ENCODE results near the gene KCNMB1.

- TF ChIP-seq, protein P1, sequence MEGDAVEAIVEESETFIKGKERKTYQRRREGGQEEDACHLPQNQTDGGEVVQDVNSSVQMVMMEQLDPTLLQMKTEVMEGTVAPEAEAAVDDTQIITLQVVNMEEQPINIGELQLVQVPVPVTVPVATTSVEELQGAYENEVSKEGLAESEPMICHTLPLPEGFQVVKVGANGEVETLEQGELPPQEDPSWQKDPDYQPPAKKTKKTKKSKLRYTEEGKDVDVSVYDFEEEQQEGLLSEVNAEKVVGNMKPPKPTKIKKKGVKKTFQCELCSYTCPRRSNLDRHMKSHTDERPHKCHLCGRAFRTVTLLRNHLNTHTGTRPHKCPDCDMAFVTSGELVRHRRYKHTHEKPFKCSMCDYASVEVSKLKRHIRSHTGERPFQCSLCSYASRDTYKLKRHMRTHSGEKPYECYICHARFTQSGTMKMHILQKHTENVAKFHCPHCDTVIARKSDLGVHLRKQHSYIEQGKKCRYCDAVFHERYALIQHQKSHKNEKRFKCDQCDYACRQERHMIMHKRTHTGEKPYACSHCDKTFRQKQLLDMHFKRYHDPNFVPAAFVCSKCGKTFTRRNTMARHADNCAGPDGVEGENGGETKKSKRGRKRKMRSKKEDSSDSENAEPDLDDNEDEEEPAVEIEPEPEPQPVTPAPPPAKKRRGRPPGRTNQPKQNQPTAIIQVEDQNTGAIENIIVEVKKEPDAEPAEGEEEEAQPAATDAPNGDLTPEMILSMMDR (IDR thresholded peaks at IDR 0.05) = no peak
- TF ChIP-seq POLR2A (IDR thresholded peaks at IDR 0.05) = no peak
Measured at GRCh38 chr5:170330568-170331054, 58.6 kb downstream of the KCNMB1 start.
